ENCODE results near the gene SLC4A2. TPM values are rescaled to one million over a fixed set of nuclear protein-coding genes. Genes with fewer than 3 reads are reported as not detected.

The SLC4A2 gene
- total RNA-seq, 1 experiment from 2014 or later, result 249 TPM

DNA sequence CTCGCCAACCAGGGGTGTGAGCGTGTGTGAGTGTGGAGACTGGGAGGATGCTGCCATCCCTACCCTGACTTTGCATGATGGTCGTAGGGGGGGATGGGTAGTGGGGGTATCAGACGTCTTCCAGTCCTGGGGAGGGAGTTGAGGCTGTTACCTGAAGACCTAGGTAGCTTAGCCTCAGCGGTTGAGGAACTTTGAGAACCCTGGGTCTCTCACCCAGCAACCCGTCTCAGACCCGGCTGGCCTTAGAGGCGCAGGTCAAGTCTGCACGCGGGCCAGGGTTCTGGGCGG lies 2.7 kb downstream of the SLC4A2 start:
- no peaks in the 10 kb centered on the region for H3K9me3 Mint-ChIP-seq (ENCODE audit: unreplicated experiment)
- H3K4me1 ChIP-seq, result peaks cover 29% of the 10 kb centered on the region
- peak overlapping the region; percentile 95 for H3K4me3 Mint-ChIP-seq (ENCODE audit: unreplicated experiment)
- TF ChIP-seq, protein P1, sequence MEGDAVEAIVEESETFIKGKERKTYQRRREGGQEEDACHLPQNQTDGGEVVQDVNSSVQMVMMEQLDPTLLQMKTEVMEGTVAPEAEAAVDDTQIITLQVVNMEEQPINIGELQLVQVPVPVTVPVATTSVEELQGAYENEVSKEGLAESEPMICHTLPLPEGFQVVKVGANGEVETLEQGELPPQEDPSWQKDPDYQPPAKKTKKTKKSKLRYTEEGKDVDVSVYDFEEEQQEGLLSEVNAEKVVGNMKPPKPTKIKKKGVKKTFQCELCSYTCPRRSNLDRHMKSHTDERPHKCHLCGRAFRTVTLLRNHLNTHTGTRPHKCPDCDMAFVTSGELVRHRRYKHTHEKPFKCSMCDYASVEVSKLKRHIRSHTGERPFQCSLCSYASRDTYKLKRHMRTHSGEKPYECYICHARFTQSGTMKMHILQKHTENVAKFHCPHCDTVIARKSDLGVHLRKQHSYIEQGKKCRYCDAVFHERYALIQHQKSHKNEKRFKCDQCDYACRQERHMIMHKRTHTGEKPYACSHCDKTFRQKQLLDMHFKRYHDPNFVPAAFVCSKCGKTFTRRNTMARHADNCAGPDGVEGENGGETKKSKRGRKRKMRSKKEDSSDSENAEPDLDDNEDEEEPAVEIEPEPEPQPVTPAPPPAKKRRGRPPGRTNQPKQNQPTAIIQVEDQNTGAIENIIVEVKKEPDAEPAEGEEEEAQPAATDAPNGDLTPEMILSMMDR (IDR thresholded peaks at IDR 0.05; ENCODE audit: insufficient read depth in 1 of 2, low read depth in 1 of 2, low read length in 1 of 2, severe bottlenecking in 1 of 2, unreplicated experiment in 1 of 2), result no peak
- H3K36me3 Mint-ChIP-seq (ENCODE audit: insufficient read depth, unreplicated experiment), result peaks cover 56% of the 10 kb centered on the region
- CTCF ChIA-PET, result interaction anchor here (0.6 to 2.0 kb wide), 10 partner anchors 18 to 1554 kb away, joined by 3 to 21 read pairs (median 6); partner anchors contain the start of genes ABCB8 and FASTK
- H3K9me3 ChIP-seq, result no peaks in the 10 kb centered on the region
- intact Hi-C loops (cut with micrococcal nuclease; ENCODE audit: unreplicated experiment), result loop anchor here (1.0 kb wide), 3 partner anchors 18 to 51 kb away; partner anchors contain the start of genes ABCB8 and FASTK
- H3K27me3 ChIP-seq (replicated peaks; ENCODE audit: control insufficient read depth, insufficient read depth, low read length), result no peaks in the 10 kb centered on the region
- no peaks in the 10 kb centered on the region for H3K27me3 Mint-ChIP-seq (ENCODE audit: insufficient read depth, unreplicated experiment)
- no peak for DNase-seq
- BruUV-seq (replicated peaks), result no TSS peak
- POLR2A ChIA-PET, result interaction anchor here (0.5 to 2.1 kb wide), 8 partner anchors 14 to 165 kb away, joined by 3 to 25 read pairs (median 6); partner anchors contain the start of genes ABCB8, ABCF2, FASTK and TMUB1
- H3K4me3 ChIP-seq (ENCODE audit: low read depth, low read length), result peak overlapping the region; percentile 0; the same call in 1 of the 2 replicates
- peaks cover 5% of the 10 kb centered on the region for H3K36me3 ChIP-seq (ENCODE audit: control insufficient read depth, insufficient read depth, low read length)
- peaks cover 19% of the 10 kb centered on the region for H3K4me1 Mint-ChIP-seq (ENCODE audit: low read depth, unreplicated experiment)
- H3K27ac Mint-ChIP-seq (ENCODE audit: unreplicated experiment), result peak overlapping the region; percentile 51

DNA sequence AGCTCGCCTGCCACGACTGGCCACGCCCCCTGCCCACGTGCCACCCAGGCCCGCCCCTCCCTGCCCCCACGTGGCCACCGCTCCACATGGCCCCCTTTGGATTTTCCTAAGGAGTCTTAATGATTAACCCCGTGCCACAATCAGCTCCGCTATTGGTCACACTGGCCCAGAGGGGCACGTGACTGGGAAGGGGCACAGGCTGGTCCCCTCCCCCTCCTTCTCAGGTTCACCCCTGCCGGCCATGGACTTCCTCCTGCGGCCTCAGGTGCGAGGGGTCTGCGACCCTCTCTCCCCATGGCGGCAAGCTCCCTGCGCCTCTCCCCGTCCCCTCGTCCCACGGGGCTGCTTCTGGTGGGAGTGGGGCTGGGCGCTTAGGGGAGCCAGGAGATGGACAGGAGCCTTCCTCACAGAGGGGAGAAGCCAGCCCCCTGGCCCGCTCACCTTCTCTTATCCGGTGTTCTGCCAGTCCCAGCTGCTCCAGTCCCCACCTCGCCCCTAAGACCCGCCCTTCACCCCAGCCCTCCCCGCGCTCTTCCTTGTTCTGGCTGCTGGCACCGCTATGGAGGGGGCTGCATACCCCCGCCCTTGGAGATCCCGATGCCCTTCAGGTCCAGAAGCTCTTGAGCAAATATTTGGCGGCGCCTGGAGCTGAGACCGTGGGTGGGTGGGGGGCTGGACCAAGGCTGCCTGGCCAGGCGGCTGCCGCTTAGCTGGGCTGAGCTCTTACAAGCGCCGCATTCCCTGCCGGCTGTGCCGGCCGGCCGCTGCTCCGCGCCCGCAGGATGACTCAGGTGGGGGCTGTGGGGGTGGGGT lies 3.2 kb downstream of the SLC4A2 start:
- H3K4me1 ChIP-seq, result peaks cover 31% of the 10 kb centered on the region
- intact Hi-C loops (cut with micrococcal nuclease; ENCODE audit: unreplicated experiment), result loop anchor here (1.0 kb wide), 3 partner anchors 18 to 51 kb away; partner anchors contain the start of genes ABCB8 and FASTK
- ChIA-PET POLR2A (interaction anchor here (0.5 to 2.1 kb wide), 13 partner anchors 8 to 607 kb away, joined by 3 to 25 read pairs (median 4); partner anchors contain the start of genes ABCB8, ABCF2, FASTK and TMUB1), CTCF (interaction anchor here (0.6 to 2.0 kb wide), 16 partner anchors 15 to 1555 kb away, joined by 3 to 21 read pairs (median 4); partner anchors contain the start of genes ABCB8 and FASTK)
- H3K36me3 Mint-ChIP-seq (ENCODE audit: insufficient read depth, unreplicated experiment), result peaks cover 62% of the 10 kb centered on the region
- peaks cover 5% of the 10 kb centered on the region for H3K36me3 ChIP-seq (ENCODE audit: control insufficient read depth, insufficient read depth, low read length)
- H3K9me3 ChIP-seq, result no peaks in the 10 kb centered on the region
- peak overlapping the region; percentile 51 for H3K27ac Mint-ChIP-seq (ENCODE audit: unreplicated experiment)
- H3K9me3 Mint-ChIP-seq (ENCODE audit: unreplicated experiment), result no peaks in the 10 kb centered on the region
- H3K4me3 ChIP-seq (ENCODE audit: low read depth, low read length), result peak overlapping the region; percentile 61
- H3K27me3 Mint-ChIP-seq (ENCODE audit: insufficient read depth, unreplicated experiment), result no peaks in the 10 kb centered on the region
- H3K4me1 Mint-ChIP-seq (ENCODE audit: low read depth, unreplicated experiment), result peaks cover 14% of the 10 kb centered on the region
- DNase-seq, result peak; percentile 96 to 97
- TF ChIP-seq, protein P1 (IDR thresholded peaks at IDR 0.05; ENCODE audit: insufficient read depth in 1 of 2, low read depth in 1 of 2, low read length in 1 of 2, severe bottlenecking in 1 of 2, unreplicated experiment in 1 of 2), result no peak
- no TSS peak for BruUV-seq (replicated peaks)
- peak overlapping the region; percentile 95 for H3K4me3 Mint-ChIP-seq (ENCODE audit: unreplicated experiment)
- H3K27me3 ChIP-seq (replicated peaks; ENCODE audit: control insufficient read depth, insufficient read depth, low read length), result no peaks in the 10 kb centered on the region

DNA sequence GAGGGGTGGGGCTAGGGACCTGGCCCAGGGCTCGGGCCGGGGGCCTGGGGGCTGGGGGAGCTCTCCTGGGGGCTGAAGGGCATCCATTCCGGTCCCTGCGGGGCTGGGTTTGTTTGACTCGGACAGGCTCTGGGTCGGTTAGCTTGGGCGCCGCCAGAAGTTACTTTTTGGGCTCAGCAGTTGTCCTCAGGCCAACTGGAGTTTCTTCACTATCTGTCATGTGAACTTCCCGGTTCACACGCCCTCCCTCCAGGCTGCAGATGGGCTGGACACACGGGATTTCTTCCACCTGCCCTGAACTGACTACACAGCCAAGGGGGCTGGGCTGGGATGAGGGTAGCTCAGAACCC lies 3.8 kb downstream of the SLC4A2 start:
- Histone ChIP-seq H3K4me1 (peaks cover 37% of the 10 kb centered on the region), H3K9me3 (no peaks in the 10 kb centered on the region), H3K4me3 (ENCODE audit: low read depth, low read length) (peak overlapping the region; percentile 61), H3K27me3 (replicated peaks; ENCODE audit: control insufficient read depth, insufficient read depth, low read length) (no peaks in the 10 kb centered on the region), H3K36me3 (ENCODE audit: control insufficient read depth, insufficient read depth, low read length) (peaks cover 5% of the 10 kb centered on the region)
- Mint-ChIP-seq H3K27me3 (ENCODE audit: insufficient read depth, unreplicated experiment) (no peaks in the 10 kb centered on the region), H3K4me1 (ENCODE audit: low read depth, unreplicated experiment) (peaks cover 14% of the 10 kb centered on the region), H3K9me3 (ENCODE audit: unreplicated experiment) (no peaks in the 10 kb centered on the region), H3K27ac (ENCODE audit: unreplicated experiment) (peak overlapping the region; percentile 51), H3K36me3 (ENCODE audit: insufficient read depth, unreplicated experiment) (peaks cover 67% of the 10 kb centered on the region), H3K4me3 (ENCODE audit: unreplicated experiment) (peak overlapping the region; percentile 95)
- intact Hi-C loops (cut with micrococcal nuclease; ENCODE audit: unreplicated experiment), result no loop called here
- BruUV-seq (replicated peaks), result no TSS peak
- TF ChIP-seq, protein P1 (IDR thresholded peaks at IDR 0.05; ENCODE audit: insufficient read depth in 1 of 2, low read depth in 1 of 2, low read length in 1 of 2, severe bottlenecking in 1 of 2, unreplicated experiment in 1 of 2), result no peak
- CTCF ChIA-PET, result interaction anchor here (0.6 to 2.0 kb wide), 10 partner anchors 18 to 189 kb away, joined by 3 to 21 read pairs (median 6); partner anchors contain the start of genes ABCB8 and FASTK
- DNase-seq, result peak; percentile 60 to 74
- POLR2A ChIA-PET, result interaction anchor here (0.6 to 2.1 kb wide), 9 partner anchors 8 to 178 kb away, joined by 3 to 25 read pairs (median 6); partner anchors contain the start of genes ABCB8, FASTK and TMUB1

Measured in Caco-2 (cell line).